HEK293 (cell line): ENCODE results near the gene SIDT2.

Experiments
- CTCF ChIA-PET: fragments of 350-600 bp; formaldehyde crosslinking; extraction: SDS; loops from one replicate; lab custom pipeline; 2021; ENCODE audit warnings: antibody characterized with exemption; lab: Yijun Ruan, JAX
- POLR2A ChIA-PET: fragments of 300-600 bp; formaldehyde crosslinking; extraction: SDS; loops from one replicate; lab custom pipeline; 2020; ENCODE audit warnings: antibody characterized with exemption, inconsistent platforms; lab: Yijun Ruan, JAX
- H3K27ac ChIP-seq: fragments of 200-500 bp; sonication (Bioruptor generic); 2 replicates; pipeline ENCODE4 v1.5.1; 2014; ENCODE audit warnings: low read depth, low read length, control low read depth, inconsistent platforms; ENCODE audit errors: extremely low read depth
- H3K36me3 ChIP-seq, 2 experiments: fragments of 200-500 bp in 1 of 2; sonication (Bioruptor generic) in 1 of 2; 1 replicate in 1 of 2; 2 replicates in 1 of 2; pipeline ENCODE4 v1.5.1; 2014 to 2017; ENCODE audit warnings: inconsistent platforms in 2 of 2, low read length in 2 of 2; ENCODE audit not compliant: control insufficient read depth in 2 of 2, insufficient read depth in 1 of 2
- H3K4me1 ChIP-seq: fragments of 200-500 bp; sonication (Bioruptor generic); 2 replicates; pipeline ENCODE4 v1.5.1; 2014; ENCODE audit warnings: mild to moderate bottlenecking, low read length, inconsistent platforms; ENCODE audit not compliant: control insufficient read depth, insufficient read depth
- H3K4me3 ChIP-seq: 2 replicates; pipeline ENCODE4 v1.5.1; 2011; ENCODE audit warnings: low read depth, mild to moderate bottlenecking, control low read depth, low read length, moderate library complexity
- H3K9me3 ChIP-seq: fragments of 200-500 bp; sonication (Bioruptor generic); 2 replicates; pipeline ENCODE4 v1.5.1; 2014; ENCODE audit warnings: low read depth, low read length, inconsistent platforms; ENCODE audit not compliant: control insufficient read depth, insufficient read depth
- BCL11A ChIP-seq: fragments of 450-650 bp; formaldehyde crosslinking; IDR thresholded peaks from 2 replicates; pipeline ENCODE4 v1.5.1; 2016; ENCODE audit warnings: low read depth, missing biosample characterization, missing genetic modification characterization
- GLI2 ChIP-seq: fragments of 450-650 bp; formaldehyde crosslinking; IDR thresholded peaks from 2 replicates; pipeline ENCODE4; 2017; ENCODE audit warnings: missing biosample characterization, missing genetic modification characterization, low read depth, borderline replicate concordance
- KLF1 ChIP-seq: fragments of 450-650 bp; formaldehyde crosslinking; IDR thresholded peaks from 2 replicates; pipeline ENCODE4 v1.5.1; 2016; ENCODE audit warnings: missing biosample characterization, missing genetic modification characterization
- KLF8 ChIP-seq: fragments of 450-650 bp; formaldehyde crosslinking; IDR thresholded peaks from 2 replicates; pipeline ENCODE4 v1.5.1; 2016; ENCODE audit warnings: missing biosample characterization, missing genetic modification characterization
- MZF1 ChIP-seq: fragments of 450-650 bp; formaldehyde crosslinking; IDR thresholded peaks from 2 replicates; pipeline ENCODE4 v1.5.1; 2017; ENCODE audit warnings: missing biosample characterization, missing genetic modification characterization, borderline replicate concordance
- PRDM6 ChIP-seq: fragments of 450-650 bp; formaldehyde crosslinking; IDR thresholded peaks from 2 replicates; pipeline ENCODE4 v1.5.1; 2017; ENCODE audit warnings: missing biosample characterization, missing genetic modification characterization
- TRIM28 ChIP-seq: IDR thresholded peaks from 2 replicates; pipeline ENCODE4 v1.6.1; 2011; ENCODE audit warnings: low read length, control low read depth, borderline replicate concordance
- ZEB2 ChIP-seq: fragments of 450-650 bp; formaldehyde crosslinking; IDR thresholded peaks from 2 replicates; pipeline ENCODE4 v1.5.1; 2016; ENCODE audit warnings: missing biosample characterization, missing genetic modification characterization
- ZIC2 ChIP-seq: fragments of 450-650 bp; formaldehyde crosslinking; IDR thresholded peaks from 2 replicates; pipeline ENCODE4 v1.5.1; 2016; ENCODE audit warnings: missing biosample characterization, missing genetic modification characterization
- ZNF114 ChIP-seq: fragments of 450-650 bp; formaldehyde crosslinking; IDR thresholded peaks from 2 replicates; pipeline ENCODE4 v1.5.0; 2017; ENCODE audit warnings: missing biosample characterization, missing genetic modification characterization
- ZNF18 ChIP-seq: fragments of 450-650 bp; formaldehyde crosslinking; IDR thresholded peaks from 2 replicates; pipeline ENCODE4 v1.5.1; 2016; ENCODE audit warnings: missing biosample characterization, missing genetic modification characterization
- ZNF184 ChIP-seq: fragments of 450-650 bp; IDR thresholded peaks from 2 replicates; pipeline ENCODE4 v1.5.1; 2018; ENCODE audit warnings: missing biosample characterization, mild to moderate bottlenecking, missing genetic modification characterization
- ZNF366 ChIP-seq: fragments of 450-650 bp; formaldehyde crosslinking; conservative IDR thresholded peaks from 2 replicates; pipeline ENCODE4 v1.5.1; 2016; ENCODE audit warnings: missing biosample characterization, missing genetic modification characterization
- ZNF426 ChIP-seq: fragments of 450-650 bp; formaldehyde crosslinking; IDR thresholded peaks from 2 replicates; pipeline ENCODE4 v1.5.1; 2017; ENCODE audit warnings: missing biosample characterization, missing genetic modification characterization, mild to moderate bottlenecking, inconsistent platforms, moderate library complexity
- ZNF48 ChIP-seq: fragments of 450-650 bp; formaldehyde crosslinking; IDR thresholded peaks from 2 replicates; pipeline ENCODE4 v1.5.1; 2016; ENCODE audit warnings: missing biosample characterization, missing genetic modification characterization
- ZNF488 ChIP-seq: fragments of 450-650 bp; formaldehyde crosslinking; IDR thresholded peaks from 2 replicates; pipeline ENCODE4 v1.5.1; 2016; ENCODE audit warnings: missing biosample characterization, missing genetic modification characterization
- ZNF501 ChIP-seq: fragments of 450-650 bp; formaldehyde crosslinking; IDR thresholded peaks from 2 replicates; pipeline ENCODE4 v1.5.1; 2016; ENCODE audit warnings: missing biosample characterization, missing genetic modification characterization
- ZNF544 ChIP-seq: fragments of 450-650 bp; formaldehyde crosslinking; IDR thresholded peaks from 2 replicates; pipeline ENCODE4 v1.5.0; 2017; ENCODE audit warnings: missing biosample characterization, missing genetic modification characterization
- ZNF558 ChIP-seq: fragments of 450-650 bp; formaldehyde crosslinking; IDR thresholded peaks from 2 replicates; pipeline ENCODE4 v1.5.1; 2016; ENCODE audit warnings: missing biosample characterization, missing genetic modification characterization
- ZNF623 ChIP-seq: fragments of 450-650 bp; formaldehyde crosslinking; IDR thresholded peaks from 2 replicates; pipeline ENCODE4 v1.5.1; 2016; ENCODE audit warnings: missing biosample characterization, missing genetic modification characterization

SIDT2 gene

GRCh38 chr11:117193130-117194020 is 14.8 kb downstream of the SIDT2 start:
- CTCF ChIA-PET = interaction anchor here (0.5 to 1.7 kb wide), 2 partner anchors 12 to 86 kb away, joined by 3 to 14 read pairs; no protein-coding TSS in a partner anchor
- Histone ChIP-seq H3K4me3 (no peak overlapping the region), H3K27ac (no peak overlapping the region), H3K36me3 (peaks cover 0 to 71% of the 10 kb centered on the region in 2 experiments; a peak in 1 of 3 replicates), H3K9me3 (no peaks in the 10 kb centered on the region), H3K4me1 (no peaks in the 10 kb centered on the region)
- POLR2A ChIA-PET = no interaction called here
- no peak for TF ChIP-seq ZNF366 (tag by site-specific recombination)
- TF ChIP-seq ZEB2 (tag by site-specific recombination) = no peak

- ChIA-PET CTCF (interaction anchor here (1.7 kb wide), 1 partner anchor 13 kb away, joined by 14 read pairs; no protein-coding TSS in a partner anchor), POLR2A (no interaction called here)
- Histone ChIP-seq H3K9me3 (no peaks in the 10 kb centered on the region), H3K27ac (no peak overlapping the region)
- TF ChIP-seq ZNF366 (tag by site-specific recombination) = no peak
- no peak for TF ChIP-seq ZIC2 (tag by site-specific recombination)
- no peak for TF ChIP-seq ZNF558 (tag by site-specific recombination)
- TF ChIP-seq ZNF18 (tag by site-specific recombination) = no peak
- no peak for TF ChIP-seq ZNF426 (tag by site-specific recombination)
- TF ChIP-seq KLF8 (tag by site-specific recombination) = no peak
- no peak for TF ChIP-seq ZNF48 (tag by site-specific recombination)
- no peak for TF ChIP-seq ZNF544 (tag by site-specific recombination)
- no peak for TF ChIP-seq ZNF184
- TF ChIP-seq ZNF623 (tag by site-specific recombination) = no peak
- no peak for TF ChIP-seq TRIM28
- TF ChIP-seq GLI2 = no peak
- TF ChIP-seq MZF1 (tag by site-specific recombination) = no peak
- no peak for TF ChIP-seq KLF1 (tag by site-specific recombination)
- no peak for TF ChIP-seq BCL11A
- no peak for TF ChIP-seq ZNF114 (tag by site-specific recombination)
- TF ChIP-seq ZNF501 (tag by site-specific recombination) = no peak
- no peak for TF ChIP-seq PRDM6 (tag by site-specific recombination)
- TF ChIP-seq, all 188 proteins: peak for 0
- no peak overlapping the region for H3K4me3 ChIP-seq
- no peaks in the 10 kb centered on the region for H3K4me1 ChIP-seq
- peaks cover 0 to 62% of the 10 kb centered on the region in 2 experiments; a peak in 1 of 3 replicates for H3K36me3 ChIP-seq
These were observed 15.7 kb downstream of the SIDT2 start for GRCh38 chr11:117194267-117194666.

GRCh38 chr11:117195258-117195657 is 16.7 kb downstream of the SIDT2 start:
- Histone ChIP-seq H3K9me3 (no peaks in the 10 kb centered on the region), H3K4me3 (no peak overlapping the region), H3K4me1 (no peaks in the 10 kb centered on the region), H3K27ac (no peak overlapping the region), H3K36me3 (peaks cover 0 to 53% of the 10 kb centered on the region in 2 experiments; a peak in 1 of 3 replicates)
- no peak for TF ChIP-seq ZNF488 (tag by site-specific recombination)
- CTCF ChIA-PET = interaction anchor here (1.7 kb wide), 1 partner anchor 14 kb away, joined by 14 read pairs; no protein-coding TSS in a partner anchor
- POLR2A ChIA-PET = interaction anchor here (0.8 kb wide), 1 partner anchor 25 kb away, joined by 3 read pairs; no protein-coding TSS in a partner anchor
